ENCODE data around the gene PLOD1.

The PLOD1 gene

DNA sequence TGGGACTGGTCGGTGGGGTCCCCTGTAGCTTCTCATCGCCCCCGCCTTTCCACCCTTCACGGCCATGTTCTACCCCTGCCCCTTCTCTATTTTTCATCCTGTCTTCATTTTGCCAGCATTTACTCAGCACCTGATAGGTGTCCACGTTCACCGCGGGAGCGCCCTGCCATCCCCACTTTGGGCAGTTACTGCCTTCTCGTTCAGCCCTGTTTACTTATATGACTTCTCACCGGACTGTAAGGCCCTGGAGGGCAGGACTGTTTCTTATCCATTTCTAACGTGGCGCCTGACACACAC is 46.1 kb downstream of the PLOD1 start:
- no peaks in the 10 kb centered on the region for H3K9me3 ChIP-seq
- DNase-seq, result no peak
- TF ChIP-seq, protein P1, sequence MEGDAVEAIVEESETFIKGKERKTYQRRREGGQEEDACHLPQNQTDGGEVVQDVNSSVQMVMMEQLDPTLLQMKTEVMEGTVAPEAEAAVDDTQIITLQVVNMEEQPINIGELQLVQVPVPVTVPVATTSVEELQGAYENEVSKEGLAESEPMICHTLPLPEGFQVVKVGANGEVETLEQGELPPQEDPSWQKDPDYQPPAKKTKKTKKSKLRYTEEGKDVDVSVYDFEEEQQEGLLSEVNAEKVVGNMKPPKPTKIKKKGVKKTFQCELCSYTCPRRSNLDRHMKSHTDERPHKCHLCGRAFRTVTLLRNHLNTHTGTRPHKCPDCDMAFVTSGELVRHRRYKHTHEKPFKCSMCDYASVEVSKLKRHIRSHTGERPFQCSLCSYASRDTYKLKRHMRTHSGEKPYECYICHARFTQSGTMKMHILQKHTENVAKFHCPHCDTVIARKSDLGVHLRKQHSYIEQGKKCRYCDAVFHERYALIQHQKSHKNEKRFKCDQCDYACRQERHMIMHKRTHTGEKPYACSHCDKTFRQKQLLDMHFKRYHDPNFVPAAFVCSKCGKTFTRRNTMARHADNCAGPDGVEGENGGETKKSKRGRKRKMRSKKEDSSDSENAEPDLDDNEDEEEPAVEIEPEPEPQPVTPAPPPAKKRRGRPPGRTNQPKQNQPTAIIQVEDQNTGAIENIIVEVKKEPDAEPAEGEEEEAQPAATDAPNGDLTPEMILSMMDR (IDR thresholded peaks at IDR 0.05), result no peak
- peaks cover 16 to 42% (median 30%) of the 10 kb centered on the region in 3 donors for H3K36me3 ChIP-seq
- peaks cover 0 to 29% (median 15%) of the 10 kb centered on the region in 4 donors for H3K4me1 ChIP-seq
- H3K4me3 ChIP-seq, result peak overlapping the region; percentile 75 to 92
- no peaks in the 10 kb centered on the region for H3K27me3 ChIP-seq
- H3K27ac ChIP-seq, result peak overlapping the region; percentile 90 to 95
- intact Hi-C loops (cut with DNase I; ENCODE audit: low total_unique reads), result no loop called here

DNA sequence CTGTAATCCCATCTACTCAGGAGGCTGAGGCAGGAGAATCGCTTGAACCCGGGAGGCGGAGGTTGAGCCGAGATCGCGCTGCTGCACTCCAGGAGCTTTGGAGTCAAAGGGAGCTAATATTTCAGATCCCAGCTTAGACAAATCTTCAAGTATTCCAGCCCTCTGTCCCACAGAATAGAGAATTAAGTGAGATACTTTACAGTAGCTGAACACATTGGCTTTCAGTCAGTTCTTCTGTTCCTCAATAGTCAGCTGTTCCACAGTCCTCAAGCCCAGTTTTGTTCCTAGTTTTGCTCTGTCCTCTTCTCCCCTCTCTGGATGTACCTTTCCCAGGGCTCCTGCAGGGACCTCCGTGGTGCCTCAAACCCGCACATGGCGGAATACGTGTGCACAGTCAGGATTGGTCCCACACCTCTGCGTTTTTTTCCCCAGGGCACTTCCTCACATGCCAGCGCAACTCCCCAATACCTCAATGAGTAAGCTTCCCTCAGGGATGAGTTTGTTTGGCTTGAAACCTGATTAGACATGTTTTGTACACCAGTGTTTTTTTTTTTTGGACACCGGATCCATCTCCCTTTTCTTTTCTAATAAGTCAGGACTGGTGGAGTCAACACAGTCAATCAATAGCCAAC is 47.0 kb downstream of the PLOD1 start:
- Histone ChIP-seq H3K4me1 (peaks cover 0 to 29% (median 15%) of the 10 kb centered on the region in 4 donors), H3K36me3 (peaks cover 16 to 46% (median 37%) of the 10 kb centered on the region in 3 donors), H3K9me3 (no peaks in the 10 kb centered on the region), H3K27ac (peak overlapping the region in 1 of 2 donors; percentile 95), H3K4me3 (peak overlapping the region in 1 of 2 donors; percentile 75), H3K27me3 (no peaks in the 10 kb centered on the region)
- intact Hi-C loops (cut with DNase I; ENCODE audit: low total_unique reads), result no loop called here
- TF ChIP-seq, protein P1 (IDR thresholded peaks at IDR 0.05), result no peak
- no peak for DNase-seq

GRCh38 chr1:11982010-11982392 is 47.5 kb downstream of the PLOD1 start:
- intact Hi-C loops (cut with DNase I; ENCODE audit: low total_unique reads), result no loop called here
- H3K4me3 ChIP-seq, result no peak overlapping the region
- peaks cover 16 to 50% (median 37%) of the 10 kb centered on the region in 3 donors for H3K36me3 ChIP-seq
- peaks cover 0 to 29% (median 15%) of the 10 kb centered on the region in 4 donors for H3K4me1 ChIP-seq
- H3K27me3 ChIP-seq, result no peaks in the 10 kb centered on the region
- H3K27ac ChIP-seq, result no peak overlapping the region
- no peak for DNase-seq
- no peaks in the 10 kb centered on the region for H3K9me3 ChIP-seq
- TF ChIP-seq, protein P1 (IDR thresholded peaks at IDR 0.05), result peak in 1 of 2 experiments; percentile 18

- no peaks in the 10 kb centered on the region for H3K27me3 ChIP-seq
- no peak overlapping the region for H3K4me3 ChIP-seq
- no peak for DNase-seq
- H3K4me1 ChIP-seq, result peaks cover 0 to 22% (median 13%) of the 10 kb centered on the region in 4 donors
- H3K9me3 ChIP-seq, result no peaks in the 10 kb centered on the region
- intact Hi-C loops (cut with DNase I; ENCODE audit: low total_unique reads), result no loop called here
- no peak overlapping the region for H3K27ac ChIP-seq
- H3K36me3 ChIP-seq, result peaks cover 19 to 64% (median 48%) of the 10 kb centered on the region in 3 donors
- TF ChIP-seq, protein P1 (IDR thresholded peaks at IDR 0.05), result no peak
These were observed 49.6 kb downstream of the PLOD1 start for GRCh38 chr1:11984121-11984520.

GRCh38 chr1:11984576-11984975 is 50.1 kb downstream of the PLOD1 start:
- Histone ChIP-seq H3K36me3 (peaks cover 23 to 69% (median 52%) of the 10 kb centered on the region in 3 donors), H3K27ac (no peak overlapping the region), H3K9me3 (no peaks in the 10 kb centered on the region), H3K27me3 (no peaks in the 10 kb centered on the region), H3K4me1 (peaks cover 0 to 17% (median 11%) of the 10 kb centered on the region in 4 donors), H3K4me3 (no peak overlapping the region)
- intact Hi-C loops (cut with DNase I; ENCODE audit: low total_unique reads), result no loop called here
- TF ChIP-seq, protein P1 (IDR thresholded peaks at IDR 0.05), result no peak
- no peak for DNase-seq

Measured in tibial artery (tissue), 4 donors.